Mesenchymal stem cell (in vitro differentiated cells and primary cell): ENCODE data around the gene CEBPE.

Experiments
- DNase-seq: peaks from one replicate; pipeline ENCODE4 v3.0.0-alpha.2; 2013
- H2AFZ ChIP-seq: one replicate; pipeline ENCODE4 v1.6.1; 2013; ENCODE audit warnings: low read depth, mild to moderate bottlenecking, control low read depth, inconsistent platforms, low read length, moderate library complexity
- H2AK5ac ChIP-seq: 2 replicates; pipeline ENCODE4 v1.6.1; 2013; ENCODE audit warnings: low read length, moderate library complexity, mild to moderate bottlenecking, inconsistent platforms; ENCODE audit not compliant: severe bottlenecking
- H2BK120ac ChIP-seq: one replicate; pipeline ENCODE4 v1.6.1; 2013; ENCODE audit warnings: low read depth, mild to moderate bottlenecking, inconsistent platforms, low read length, moderate library complexity
- H2BK12ac ChIP-seq, 2 experiments: one replicate each; pipeline ENCODE4 v1.6.1; 2013; ENCODE audit warnings: inconsistent platforms in 2 of 2, low read length in 2 of 2, mild to moderate bottlenecking in 2 of 2, moderate library complexity in 2 of 2, control low read depth in 1 of 2
- H2BK15ac ChIP-seq: one replicate; pipeline ENCODE4 v1.6.1; 2013; ENCODE audit warnings: mild to moderate bottlenecking, low read depth, inconsistent platforms; ENCODE audit not compliant: poor library complexity, severe bottlenecking
- H2BK5ac ChIP-seq: 2 replicates; pipeline ENCODE4 v1.6.1; 2013; ENCODE audit warnings: low read depth, mild to moderate bottlenecking, low read length, control low read depth, inconsistent platforms; ENCODE audit not compliant: poor library complexity, severe bottlenecking
- H3K14ac ChIP-seq, 2 experiments: one replicate each; pipeline ENCODE4 v1.6.1; 2013; ENCODE audit warnings: inconsistent platforms in 2 of 2, low read length in 2 of 2, control low read depth in 1 of 2, mild to moderate bottlenecking in 1 of 2, moderate library complexity in 1 of 2
- H3K18ac ChIP-seq, 2 experiments: one replicate each; pipeline ENCODE4 v1.6.1; 2013; ENCODE audit warnings: inconsistent platforms in 2 of 2, low read length in 2 of 2, control low read depth in 1 of 2, low read depth in 1 of 2, mild to moderate bottlenecking in 1 of 2
- H3K23ac ChIP-seq, 2 experiments: one replicate each; pipeline ENCODE4 v1.6.1; 2013; ENCODE audit warnings: inconsistent platforms in 2 of 2, low read length in 2 of 2, mild to moderate bottlenecking in 2 of 2, moderate library complexity in 2 of 2, control low read depth in 1 of 2
- H3K27ac ChIP-seq: 2 replicates; pipeline ENCODE4 v1.5.1; 2013; ENCODE audit warnings: mild to moderate bottlenecking, moderate library complexity, low read length, control low read depth, inconsistent platforms; ENCODE audit not compliant: poor library complexity, severe bottlenecking
- H3K27me3 ChIP-seq, 2 experiments: 2 replicates each; pipeline versions ENCODE4 v1.6.1 to v1.7.0; 2013; ENCODE audit warnings: low read length in 2 of 2, mild to moderate bottlenecking in 2 of 2, moderate library complexity in 2 of 2, control low read depth in 1 of 2, inconsistent platforms in 1 of 2; ENCODE audit not compliant: control insufficient read depth in 1 of 2, insufficient read depth in 1 of 2
- H3K36me3 ChIP-seq, 2 experiments: 2 replicates each; pipeline versions ENCODE4 v1.6.1 to v1.7.0; 2013; ENCODE audit warnings: low read length in 2 of 2, control low read depth in 1 of 2, inconsistent platforms in 1 of 2, low read depth in 1 of 2, mild to moderate bottlenecking in 1 of 2; ENCODE audit not compliant: insufficient read depth in 2 of 2, control insufficient read depth in 1 of 2
- H3K4ac ChIP-seq, 2 experiments: one replicate each; pipeline ENCODE4 v1.6.1; 2013; ENCODE audit warnings: inconsistent platforms in 2 of 2, low read length in 2 of 2, mild to moderate bottlenecking in 2 of 2, moderate library complexity in 2 of 2, control low read depth in 1 of 2, low read depth in 1 of 2
- H3K4me1 ChIP-seq: 2 replicates; pipeline ENCODE4 v1.6.1; 2013; ENCODE audit warnings: low read depth, low read length, control low read depth; ENCODE audit not compliant: control insufficient read depth, insufficient read depth
- H3K4me2 ChIP-seq: 2 replicates; pipeline ENCODE4 v1.6.1; 2013; ENCODE audit warnings: low read length, mild to moderate bottlenecking, inconsistent platforms; ENCODE audit not compliant: poor library complexity, severe bottlenecking
- H3K4me3 ChIP-seq, 2 experiments: 2 replicates each; pipeline versions ENCODE4 v1.5.1 to v1.7.0; 2013; ENCODE audit warnings: low read length in 2 of 2, mild to moderate bottlenecking in 2 of 2, control low read depth in 1 of 2, low read depth in 1 of 2; ENCODE audit not compliant: insufficient read depth in 1 of 2
- H3K79me1 ChIP-seq: replicated peaks from 2 replicates; pipeline ENCODE4 v1.6.1; 2013; ENCODE audit warnings: mild to moderate bottlenecking, control low read depth, low read length, inconsistent platforms; ENCODE audit not compliant: poor library complexity, severe bottlenecking
- H3K9ac ChIP-seq: 2 replicates; pipeline ENCODE4 v1.7.0; 2013; ENCODE audit warnings: mild to moderate bottlenecking, low read length, moderate library complexity
- H3K9me3 ChIP-seq: 2 replicates; pipeline ENCODE4 v1.7.0; 2013; ENCODE audit warnings: mild to moderate bottlenecking, low read length; ENCODE audit not compliant: control insufficient read depth
- H4K8ac ChIP-seq: one replicate; pipeline ENCODE4 v1.6.1; 2013; ENCODE audit warnings: inconsistent platforms, mild to moderate bottlenecking, low read length, moderate library complexity
- H4K91ac ChIP-seq: one replicate; pipeline ENCODE4 v1.6.1; 2013; ENCODE audit warnings: mild to moderate bottlenecking, low read length, inconsistent platforms
- WGBS: methylation state at CpG from one replicate; pipeline ENCODE4 v1.1.7; 2013; ENCODE audit warnings: mixed read lengths; 5-methylcytosine and 5-hydroxymethylcytosine counted together

CEBPE gene

GRCh38 chr14:23153851-23154796 is 35.1 kb upstream of the CEBPE start:
- H3K27me3 ChIP-seq, result no peaks in the 10 kb centered on the region
- peak overlapping the region in 1 of 2 experiments; percentile 66 for H3K14ac ChIP-seq
- peak overlapping the region; percentile 52 to 86 for H3K18ac ChIP-seq
- H2AFZ ChIP-seq, result peak overlapping the region; percentile 1
- H3K27ac ChIP-seq, result no peak overlapping the region
- no peaks in the 10 kb centered on the region for H3K9me3 ChIP-seq
- no peaks in the 10 kb centered on the region for H3K79me1 ChIP-seq
- no peak overlapping the region for H2BK120ac ChIP-seq
- peak overlapping the region; percentile 64 for H4K91ac ChIP-seq
- peak overlapping the region; percentile 96 for H4K8ac ChIP-seq
- peak overlapping the region; percentile 81 to 82 for H2BK12ac ChIP-seq
- peak overlapping the region; percentile 91 for H3K9ac ChIP-seq
- H2BK5ac ChIP-seq, result no peak overlapping the region
- H3K36me3 ChIP-seq, result peaks cover 0 to 13% of the 10 kb centered on the region in 2 experiments
- H3K4ac ChIP-seq, result peak overlapping the region; percentile 73 to 84
- H2AK5ac ChIP-seq, result peak overlapping the region; percentile 39
- peak overlapping the region in 1 of 2 experiments; percentile 77 for H3K4me3 ChIP-seq
- DNase-seq, result no peak
- WGBS, result 66% methylated on average over 27 of the region's 28 CpGs
- no peak overlapping the region for H3K4me2 ChIP-seq
- peak overlapping the region; percentile 73 for H2BK15ac ChIP-seq
- no peak overlapping the region for H3K23ac ChIP-seq
- H3K4me1 ChIP-seq, result peaks cover 10% of the 10 kb centered on the region

- Histone ChIP-seq H3K79me1 (no peaks in the 10 kb centered on the region), H3K27me3 (no peaks in the 10 kb centered on the region), H3K4me2 (no peak overlapping the region), H3K36me3 (peaks cover 0 to 19% of the 10 kb centered on the region in 2 experiments), H3K9me3 (no peaks in the 10 kb centered on the region), H3K23ac (no peak overlapping the region), H4K8ac (no peak overlapping the region), H3K4me1 (peaks cover 10% of the 10 kb centered on the region), H2BK5ac (no peak overlapping the region), H2BK120ac (no peak overlapping the region), H3K9ac (no peak overlapping the region), H2BK15ac (no peak overlapping the region), H4K91ac (no peak overlapping the region), H3K14ac (no peak overlapping the region), H3K4me3 (no peak overlapping the region), H2AFZ (no peak overlapping the region), H2AK5ac (no peak overlapping the region), H3K4ac (no peak overlapping the region), H2BK12ac (peak overlapping the region in 1 of 2 experiments; percentile 37), H3K27ac (no peak overlapping the region), H3K18ac (no peak overlapping the region)
- 100% methylated on average over 1 of the region's 2 CpGs for WGBS
- DNase-seq, result no peak
Measured at GRCh38 chr14:23151342-23151741, 32.3 kb upstream of the CEBPE start.

DNA sequence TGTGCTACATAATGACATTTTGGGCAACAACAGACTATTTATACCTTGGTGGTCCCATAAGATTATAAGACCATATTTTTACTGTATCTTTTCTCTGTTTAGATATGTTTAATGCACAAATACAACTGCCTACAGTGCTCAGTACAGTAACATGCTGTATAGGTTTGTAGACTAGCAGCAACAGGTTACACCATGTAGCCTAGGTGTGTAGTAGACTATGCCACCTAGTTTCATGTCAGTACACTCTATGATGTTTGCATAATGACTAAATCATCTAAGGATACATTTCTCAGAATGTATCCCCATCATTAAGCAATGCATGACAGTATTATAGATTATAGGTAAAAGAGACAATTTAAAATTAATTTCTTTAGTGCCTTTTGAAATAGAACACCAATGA is 30.7 kb upstream of the CEBPE start:
- no peak overlapping the region for H3K14ac ChIP-seq
- no peak overlapping the region for H3K4me3 ChIP-seq
- H3K23ac ChIP-seq, result no peak overlapping the region
- no peak overlapping the region for H3K27ac ChIP-seq
- H2BK15ac ChIP-seq, result no peak overlapping the region
- no peaks in the 10 kb centered on the region for H3K27me3 ChIP-seq
- H2AK5ac ChIP-seq, result no peak overlapping the region
- H4K91ac ChIP-seq, result no peak overlapping the region
- H3K4me2 ChIP-seq, result no peak overlapping the region
- H2BK12ac ChIP-seq, result no peak overlapping the region
- H3K79me1 ChIP-seq, result no peaks in the 10 kb centered on the region
- H3K4ac ChIP-seq, result no peak overlapping the region
- H4K8ac ChIP-seq, result no peak overlapping the region
- no peaks in the 10 kb centered on the region for H3K9me3 ChIP-seq
- no peak overlapping the region for H3K18ac ChIP-seq
- H3K9ac ChIP-seq, result no peak overlapping the region
- no peak overlapping the region for H2AFZ ChIP-seq
- H3K36me3 ChIP-seq, result peaks cover 0 to 19% of the 10 kb centered on the region in 2 experiments
- H2BK120ac ChIP-seq, result no peak overlapping the region
- peaks cover 3% of the 10 kb centered on the region for H3K4me1 ChIP-seq
- no peak overlapping the region for H2BK5ac ChIP-seq
- DNase-seq, result no peak

DNA sequence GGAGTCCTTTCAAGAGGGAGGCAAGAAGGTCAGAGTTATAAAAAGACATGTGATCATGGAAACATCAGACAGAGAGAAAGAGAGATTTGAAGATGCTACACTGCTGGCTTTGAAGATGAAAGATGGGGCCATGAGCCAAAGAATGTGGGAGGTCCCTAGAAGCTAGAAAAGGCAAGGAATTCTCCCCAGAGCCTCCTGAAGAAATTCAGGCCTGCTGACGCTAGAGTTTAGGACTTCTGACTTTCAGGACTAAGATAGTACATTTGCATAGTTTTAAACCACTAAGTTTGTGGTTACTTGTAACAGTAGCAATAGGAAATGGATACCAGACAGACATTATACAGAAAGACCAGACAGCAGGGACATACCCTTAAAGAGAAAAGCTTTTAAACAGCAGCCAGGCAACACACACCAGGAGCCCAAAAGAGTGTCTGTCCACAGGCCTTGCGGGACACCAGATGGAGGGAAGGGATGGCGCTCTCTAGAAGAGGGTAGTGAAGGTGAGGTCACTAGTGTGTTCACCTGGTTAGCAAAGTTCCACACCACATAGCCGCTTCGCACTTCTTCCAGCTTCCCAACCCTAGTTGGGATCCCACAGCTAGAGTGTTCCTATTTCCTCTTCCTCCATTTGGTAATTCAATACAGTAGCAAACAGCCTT is 29.7 kb upstream of the CEBPE start:
- peak overlapping the region in 1 of 2 experiments; percentile 26 for H3K14ac ChIP-seq
- no peaks in the 10 kb centered on the region for H3K27me3 ChIP-seq
- WGBS, result 96% methylated on average over 4 of the region's 5 CpGs
- no peak overlapping the region for H3K27ac ChIP-seq
- no peak overlapping the region for H3K9ac ChIP-seq
- H2AFZ ChIP-seq, result no peak overlapping the region
- no peaks in the 10 kb centered on the region for H3K79me1 ChIP-seq
- no peak overlapping the region for H2AK5ac ChIP-seq
- no peak overlapping the region for H3K4me2 ChIP-seq
- H4K91ac ChIP-seq, result no peak overlapping the region
- H4K8ac ChIP-seq, result peak overlapping the region; percentile 32
- H2BK15ac ChIP-seq, result no peak overlapping the region
- H2BK120ac ChIP-seq, result no peak overlapping the region
- peaks cover 0 to 19% of the 10 kb centered on the region in 2 experiments for H3K36me3 ChIP-seq
- DNase-seq, result peak; percentile 69
- peak overlapping the region in 1 of 2 experiments; percentile 41 for H3K18ac ChIP-seq
- H3K9me3 ChIP-seq, result no peaks in the 10 kb centered on the region
- H3K23ac ChIP-seq, result no peak overlapping the region
- H3K4me1 ChIP-seq, result no peaks in the 10 kb centered on the region
- H2BK12ac ChIP-seq, result peak overlapping the region in 1 of 2 experiments; percentile 30
- H3K4me3 ChIP-seq, result no peak overlapping the region
- no peak overlapping the region for H3K4ac ChIP-seq
- H2BK5ac ChIP-seq, result no peak overlapping the region
